Stimulated activated CD4-positive, alpha-beta T cell treated with anti-CD3 and anti-CD28 coated beads, Interleukin-4, amount 100 ng/mL, for 48 hours (primary cell): ENCODE results near the gene THSD7B.
"Not testable (repeated sequence)": the region's sequence is repeated elsewhere in the genome, so short reads cannot be mapped to it uniquely, and the experiment has no call there.

Source experiments
- DNase-seq, 2 donors: peaks; one replicate each; pipeline ENCODE4 v3.0.0-alpha.2; 2020; ENCODE audit warnings: low read depth in 2 of 2

Gene THSD7B

GRCh38 chr2:137523931-137524330 lies 758.6 kb downstream of the THSD7B start:
- DNase-seq = no peak

- DNase-seq = no peak
Measured at GRCh38 chr2:137525132-137525531, 759.8 kb downstream of the THSD7B start.

GRCh38 chr2:137525641-137526190 lies 760.4 kb downstream of the THSD7B start:
- no peak for DNase-seq

GRCh38 chr2:137535897-137536296 lies 770.6 kb downstream of the THSD7B start:
- DNase-seq = no peak

- DNase-seq = no peak
Measured at GRCh38 chr2:137539336-137539735, 774.0 kb downstream of the THSD7B start.

GRCh38 chr2:137547842-137548241 lies 782.5 kb downstream of the THSD7B start:
- DNase-seq = no peak

GRCh38 chr2:137566387-137566786 lies 801.0 kb downstream of the THSD7B start:
- DNase-seq = no peak

GRCh38 chr2:137570484-137570883 lies 805.1 kb downstream of the THSD7B start:
- DNase-seq = no peak

GRCh38 chr2:137587834-137588233 lies 822.5 kb downstream of the THSD7B start:
- not testable (repeated sequence) for DNase-seq

- DNase-seq = not testable (repeated sequence)
Measured at GRCh38 chr2:137588578-137588977, 823.2 kb downstream of the THSD7B start.

- DNase-seq = no peak
Measured at GRCh38 chr2:137590102-137590501, 824.8 kb downstream of the THSD7B start.

GRCh38 chr2:137607722-137608318 lies 842.5 kb downstream of the THSD7B start:
- no peak for DNase-seq

GRCh38 chr2:137638932-137639331 lies 873.6 kb downstream of the THSD7B start:
- no peak for DNase-seq

- no peak for DNase-seq
Measured at GRCh38 chr2:137644731-137645130, 879.4 kb downstream of the THSD7B start.

- no peak for DNase-seq
Measured at GRCh38 chr2:137654046-137654445, 888.7 kb downstream of the THSD7B start.

- DNase-seq = no peak
Measured at GRCh38 chr2:137655814-137656213, 890.5 kb downstream of the THSD7B start.

- no peak for DNase-seq
Measured at GRCh38 chr2:137658433-137658832, 893.1 kb downstream of the THSD7B start.

GRCh38 chr2:137659616-137660015 lies 894.3 kb downstream of the THSD7B start:
- no peak for DNase-seq

GRCh38 chr2:137670111-137670510 lies 904.8 kb downstream of the THSD7B start:
- DNase-seq = no peak

- DNase-seq = no peak
Measured at GRCh38 chr2:137672989-137673552, 907.7 kb downstream of the THSD7B start.

- DNase-seq = no peak
Measured at GRCh38 chr2:137674991-137675390, 909.6 kb downstream of the THSD7B start.

- no peak for DNase-seq
Measured at GRCh38 chr2:137675584-137676327, 910.4 kb downstream of the THSD7B start.

GRCh38 chr2:137676346-137676745 lies 911.0 kb downstream of the THSD7B start:
- DNase-seq = no peak
